ENCODE results near the gene HACL1. TPM values are rescaled to one million over a fixed set of nuclear protein-coding genes. Genes with fewer than 3 reads are reported as not detected.

The HACL1 gene
- total and polyA plus RNA-seq, 10 donors: 18.2 to 30.1 (median 23.5) TPM

DNA sequence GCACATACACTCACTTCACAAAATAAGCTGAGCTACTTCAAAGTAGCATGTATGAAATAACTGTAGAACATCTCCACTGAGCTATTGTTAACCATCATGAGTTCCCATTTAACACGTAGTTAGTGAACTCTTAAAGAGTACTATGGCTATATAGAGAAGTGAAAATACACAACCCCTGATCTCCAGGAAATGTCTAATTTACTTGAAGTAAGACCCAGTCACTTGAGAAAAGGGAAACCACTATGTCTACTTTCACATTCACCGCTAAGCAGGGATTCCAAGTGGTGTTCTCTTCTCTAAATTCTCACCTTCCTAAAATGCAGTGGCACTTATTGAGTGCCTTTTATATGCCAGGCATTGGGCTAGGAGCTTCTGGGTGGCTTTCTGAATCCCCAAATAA lies 44.9 kb downstream of the HACL1 start:
- whole genome bisulfite sequencing, 5 donors: 11 to 32% (median 16%) methylated on average over 2 of the region's 2 CpGs
- Histone ChIP-seq H3K4me3 (no peak overlapping the region), H3K27ac (peak overlapping the region; percentile 5 to 77 (median 60)), H3K9me3 (no peaks in the 10 kb centered on the region), H3K4me1 (peaks cover 12 to 29% (median 21%) of the 10 kb centered on the region in 6 donors), H3K27me3 (replicated peaks in 1 of 7) (no peaks in the 10 kb centered on the region), H3K36me3 (peaks cover 0 to 48% (median 14%) of the 10 kb centered on the region in 6 donors)
- intact Hi-C loops (cut with DNase I; ENCODE audit: low total_unique reads): loop anchor here (5.0 kb wide), 1 partner anchor 124 kb away; no protein-coding TSS in a partner anchor
- TF ChIP-seq, protein P1, sequence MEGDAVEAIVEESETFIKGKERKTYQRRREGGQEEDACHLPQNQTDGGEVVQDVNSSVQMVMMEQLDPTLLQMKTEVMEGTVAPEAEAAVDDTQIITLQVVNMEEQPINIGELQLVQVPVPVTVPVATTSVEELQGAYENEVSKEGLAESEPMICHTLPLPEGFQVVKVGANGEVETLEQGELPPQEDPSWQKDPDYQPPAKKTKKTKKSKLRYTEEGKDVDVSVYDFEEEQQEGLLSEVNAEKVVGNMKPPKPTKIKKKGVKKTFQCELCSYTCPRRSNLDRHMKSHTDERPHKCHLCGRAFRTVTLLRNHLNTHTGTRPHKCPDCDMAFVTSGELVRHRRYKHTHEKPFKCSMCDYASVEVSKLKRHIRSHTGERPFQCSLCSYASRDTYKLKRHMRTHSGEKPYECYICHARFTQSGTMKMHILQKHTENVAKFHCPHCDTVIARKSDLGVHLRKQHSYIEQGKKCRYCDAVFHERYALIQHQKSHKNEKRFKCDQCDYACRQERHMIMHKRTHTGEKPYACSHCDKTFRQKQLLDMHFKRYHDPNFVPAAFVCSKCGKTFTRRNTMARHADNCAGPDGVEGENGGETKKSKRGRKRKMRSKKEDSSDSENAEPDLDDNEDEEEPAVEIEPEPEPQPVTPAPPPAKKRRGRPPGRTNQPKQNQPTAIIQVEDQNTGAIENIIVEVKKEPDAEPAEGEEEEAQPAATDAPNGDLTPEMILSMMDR (IDR thresholded peaks at IDR 0.05 in 8 of 11, conservative IDR thresholded peaks at IDR 0.05 in 3 of 11): no peak
- TF ChIP-seq POLR2A (IDR thresholded peaks at IDR 0.05): no peak
- no peak for TF ChIP-seq POLR2AphosphoS5 (IDR thresholded peaks at IDR 0.05)
- no peak for DNase-seq

DNA sequence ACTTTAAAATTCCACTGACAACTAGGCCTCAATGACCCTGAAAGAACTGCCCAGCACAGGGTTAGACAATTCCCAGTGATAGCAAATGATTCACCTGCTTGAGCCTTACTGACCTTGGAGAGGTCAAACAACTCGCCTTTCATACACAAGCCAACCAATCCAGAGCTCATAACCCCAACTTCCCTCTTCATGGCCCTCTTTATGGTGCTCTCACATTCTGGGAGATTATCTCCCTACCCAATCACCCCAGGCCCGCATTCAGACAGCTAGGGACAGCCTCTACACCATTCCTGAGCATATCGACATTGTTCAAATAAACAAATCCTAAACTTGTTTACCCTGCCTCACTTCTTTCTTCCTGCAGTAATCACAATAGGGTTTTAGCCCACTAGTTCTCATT lies 47.6 kb downstream of the HACL1 start:
- Histone ChIP-seq H3K9me3 (no peaks in the 10 kb centered on the region), H3K36me3 (peaks cover 0 to 35% (median 0%) of the 10 kb centered on the region in 6 donors), H3K27ac (no peak overlapping the region), H3K27me3 (replicated peaks in 1 of 7) (no peaks in the 10 kb centered on the region), H3K4me3 (no peak overlapping the region), H3K4me1 (peaks cover 12 to 29% (median 21%) of the 10 kb centered on the region in 6 donors)
- WGBS, 5 donors: 88 to 96% (median 92%) methylated on average over 3 of the region's 3 CpGs
- intact Hi-C loops (cut with DNase I; ENCODE audit: low total_unique reads): no loop called here
- DNase-seq: no peak
- TF ChIP-seq, protein P1 (IDR thresholded peaks at IDR 0.05 in 8 of 11, conservative IDR thresholded peaks at IDR 0.05 in 3 of 11): no peak
- TF ChIP-seq POLR2A (IDR thresholded peaks at IDR 0.05): no peak
- no peak for TF ChIP-seq POLR2AphosphoS5 (IDR thresholded peaks at IDR 0.05)

DNA sequence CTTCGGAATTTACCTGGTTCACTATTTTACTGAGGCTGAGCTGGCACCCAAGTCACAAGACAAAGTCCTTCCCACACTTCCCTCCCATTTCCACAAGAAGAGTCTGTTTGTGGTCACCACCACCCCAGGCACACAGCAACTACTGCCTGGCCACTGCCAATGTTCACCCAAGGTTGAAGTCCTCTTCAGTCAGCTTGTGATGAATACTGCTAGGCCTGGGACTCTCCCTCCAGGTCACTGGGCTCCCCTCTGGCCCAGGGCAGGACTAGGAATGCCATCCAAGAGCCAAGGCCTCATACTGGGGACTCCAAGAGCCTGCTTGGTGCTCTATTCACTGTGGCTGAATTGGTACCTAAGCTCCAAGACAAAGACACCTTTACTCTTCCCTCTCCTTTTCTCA lies 49.5 kb downstream of the HACL1 start:
- Histone ChIP-seq H3K4me3 (no peak overlapping the region), H3K27ac (no peak overlapping the region), H3K27me3 (replicated peaks in 1 of 7) (no peaks in the 10 kb centered on the region), H3K36me3 (peaks cover 0 to 35% (median 0%) of the 10 kb centered on the region in 6 donors), H3K4me1 (peaks cover 3 to 17% (median 10%) of the 10 kb centered on the region in 6 donors), H3K9me3 (peaks cover 0 to 9% (median under 1%) of the 10 kb centered on the region in 8 donors)
- TF ChIP-seq POLR2A (IDR thresholded peaks at IDR 0.05) (no peak), POLR2AphosphoS5 (IDR thresholded peaks at IDR 0.05) (no peak)
- TF ChIP-seq, protein P1 (IDR thresholded peaks at IDR 0.05 in 8 of 11, conservative IDR thresholded peaks at IDR 0.05 in 3 of 11): no peak
- no peak for DNase-seq
- intact Hi-C loops (cut with DNase I; ENCODE audit: low total_unique reads): no loop called here
- WGBS, 5 donors: 88 to 100% (median 94%) methylated on average over 1 of the region's 1 CpG

DNA sequence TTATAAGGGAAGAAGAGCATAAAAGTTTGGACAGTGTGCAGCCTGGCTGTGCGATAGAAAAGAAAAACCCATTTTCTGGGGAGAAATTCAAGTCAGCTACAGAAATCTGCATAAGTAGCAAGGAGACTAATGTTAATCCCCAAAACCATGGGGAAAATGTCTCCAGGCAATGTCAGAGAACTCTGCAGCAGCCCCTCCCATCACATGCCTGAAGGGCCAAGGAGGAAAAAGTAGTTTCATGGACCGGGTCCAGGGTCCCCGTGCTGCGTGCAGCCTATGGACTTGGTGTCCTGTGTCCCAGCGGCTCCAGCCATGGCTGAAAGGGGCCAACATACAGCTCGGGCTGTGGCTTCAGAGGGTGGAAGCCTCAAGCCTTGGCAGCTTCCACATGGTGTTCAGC lies 51.5 kb downstream of the HACL1 start:
- no peaks in the 10 kb centered on the region for H3K27me3 ChIP-seq (replicated peaks in 1 of 7)
- intact Hi-C loops (cut with DNase I; ENCODE audit: low total_unique reads): no loop called here
- TF ChIP-seq POLR2A (IDR thresholded peaks at IDR 0.05): no peak
- TF ChIP-seq, protein P1 (IDR thresholded peaks at IDR 0.05 in 8 of 11, conservative IDR thresholded peaks at IDR 0.05 in 3 of 11): no peak
- no peak for TF ChIP-seq POLR2AphosphoS5 (IDR thresholded peaks at IDR 0.05)

More for the DNA sequence above, 51.5 kb downstream of the HACL1 start:
- 89 to 99% (median 94%) methylated on average over 6 of the region's 6 CpGs for WGBS, 5 donors
- Histone ChIP-seq H3K27ac (no peak overlapping the region), H3K36me3 (peaks cover 0 to 31% (median 0%) of the 10 kb centered on the region in 6 donors), H3K9me3 (peaks cover 0 to 16% (median 5%) of the 10 kb centered on the region in 8 donors), H3K4me1 (no peaks in the 10 kb centered on the region), H3K4me3 (no peak overlapping the region)
- no peak for DNase-seq
